ENCODE measurements around the gene APPL2. TPM values are rescaled to one million over a fixed set of nuclear protein-coding genes. Genes with fewer than 3 reads are reported as not detected.
"Not testable (repeated sequence)": the region's sequence is repeated elsewhere in the genome, so short reads cannot be mapped to it uniquely, and the experiment has no call there.

The APPL2 gene
- total RNA-seq, 2 experiments from 2014 or later, result 22.6 to 25.5 TPM

DNA sequence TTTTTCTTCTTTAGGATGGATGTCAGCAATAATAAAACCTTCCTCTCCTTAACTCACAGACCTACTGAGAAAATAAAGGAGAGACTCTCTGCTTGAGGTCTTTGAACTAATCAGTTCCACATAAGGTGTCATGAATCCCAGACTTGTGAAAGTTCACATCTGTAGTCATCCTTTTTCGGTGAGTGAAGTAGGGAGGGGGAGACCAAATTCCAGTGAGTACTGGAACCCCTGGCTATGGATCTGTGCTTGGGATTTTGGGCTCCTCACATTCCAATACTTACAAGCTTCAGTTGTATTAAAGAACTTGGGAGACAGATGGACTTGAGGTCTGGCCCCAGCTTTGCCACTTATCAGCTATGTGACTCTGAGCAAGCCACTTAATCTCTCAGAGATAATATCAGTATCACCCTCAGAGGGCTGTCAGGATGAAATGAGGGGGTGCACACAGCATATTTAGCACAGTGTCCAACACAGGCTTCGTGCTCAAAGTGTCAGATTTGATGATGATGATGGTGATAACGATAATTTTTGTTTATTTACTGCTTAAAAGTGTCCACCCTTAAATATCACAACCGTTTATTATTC lies 34.8 kb upstream of the APPL2 start:
- Mint-ChIP-seq H3K4me1 (no peaks in the 10 kb centered on the region), H3K27me3 (peaks cover 5% of the 10 kb centered on the region), H3K4me3 (no peak overlapping the region), H3K27ac (no peak overlapping the region), H3K9me3 (ENCODE audit: low read depth) (no peaks in the 10 kb centered on the region), H3K36me3 (peaks cover 2% of the 10 kb centered on the region)
- DNase-seq (no peak), ATAC-seq (no peak)
- CTCF ChIA-PET, result interaction anchor here (1.2 kb wide), 1 partner anchor 9 kb away, joined by 3 read pairs; no protein-coding TSS in a partner anchor

DNA sequence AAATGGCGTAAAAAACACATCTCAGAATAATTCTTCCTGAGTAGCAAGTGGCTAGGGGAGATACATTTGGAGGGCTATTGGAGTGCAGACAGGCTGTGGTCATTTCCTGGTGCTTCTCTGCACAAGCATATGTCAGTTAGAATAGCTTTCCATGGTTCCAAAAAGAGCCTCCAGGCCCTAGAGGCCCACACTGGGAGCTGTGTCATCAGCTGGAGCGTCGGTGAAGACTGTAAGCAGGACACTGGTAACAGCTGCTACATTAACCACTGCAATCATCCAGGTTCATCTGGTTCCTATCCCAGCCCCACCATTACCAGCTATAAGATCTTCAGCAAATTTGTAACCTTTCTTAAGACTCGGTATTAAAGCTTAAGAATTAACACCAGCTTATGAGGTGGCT lies 31.7 kb upstream of the APPL2 start:
- CTCF ChIA-PET, result interaction anchor here (1.4 to 1.9 kb wide), 2 partner anchors 12 to 32 kb away, joined by 3 to 5 read pairs; partner anchors contain the start of gene APPL2
- H3K27me3 Mint-ChIP-seq, result peaks cover 8% of the 10 kb centered on the region

DNA sequence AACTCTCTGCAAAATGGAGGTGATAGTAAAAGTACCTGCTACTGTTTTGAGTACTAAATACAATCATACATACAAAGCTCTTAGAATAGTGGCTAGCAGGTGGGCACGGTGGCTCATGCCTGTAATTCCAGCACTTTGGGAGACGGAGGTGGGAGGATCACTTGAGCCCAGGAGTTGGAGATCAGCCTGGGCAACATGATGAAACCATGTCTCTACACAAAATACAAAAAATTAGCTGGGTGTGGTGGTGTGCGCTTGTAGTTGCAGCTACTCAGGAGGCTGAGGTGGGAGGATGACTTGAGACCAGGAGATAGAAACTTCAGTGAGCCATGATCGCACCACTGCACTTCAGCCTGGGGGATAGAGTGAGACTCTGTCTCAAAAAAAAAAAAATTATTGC lies 28.8 kb upstream of the APPL2 start:
- H3K27me3 Mint-ChIP-seq, result peaks cover 25% of the 10 kb centered on the region
- CTCF ChIA-PET, result no interaction called here
- no peak overlapping the region for H3K4me3 Mint-ChIP-seq
- H3K9me3 Mint-ChIP-seq (ENCODE audit: low read depth), result no peaks in the 10 kb centered on the region
- H3K27ac Mint-ChIP-seq, result no peak overlapping the region
- no peak for ATAC-seq
- H3K4me1 Mint-ChIP-seq, result no peaks in the 10 kb centered on the region
- DNase-seq, result no peak
- H3K36me3 Mint-ChIP-seq, result no peaks in the 10 kb centered on the region

More for the DNA sequence above, 31.7 kb upstream of the APPL2 start:
- Mint-ChIP-seq H3K36me3 (no peaks in the 10 kb centered on the region), H3K27ac (no peak overlapping the region), H3K4me1 (no peaks in the 10 kb centered on the region), H3K9me3 (ENCODE audit: low read depth) (no peaks in the 10 kb centered on the region), H3K4me3 (no peak overlapping the region)
- ATAC-seq (no peak), DNase-seq (no peak)

DNA sequence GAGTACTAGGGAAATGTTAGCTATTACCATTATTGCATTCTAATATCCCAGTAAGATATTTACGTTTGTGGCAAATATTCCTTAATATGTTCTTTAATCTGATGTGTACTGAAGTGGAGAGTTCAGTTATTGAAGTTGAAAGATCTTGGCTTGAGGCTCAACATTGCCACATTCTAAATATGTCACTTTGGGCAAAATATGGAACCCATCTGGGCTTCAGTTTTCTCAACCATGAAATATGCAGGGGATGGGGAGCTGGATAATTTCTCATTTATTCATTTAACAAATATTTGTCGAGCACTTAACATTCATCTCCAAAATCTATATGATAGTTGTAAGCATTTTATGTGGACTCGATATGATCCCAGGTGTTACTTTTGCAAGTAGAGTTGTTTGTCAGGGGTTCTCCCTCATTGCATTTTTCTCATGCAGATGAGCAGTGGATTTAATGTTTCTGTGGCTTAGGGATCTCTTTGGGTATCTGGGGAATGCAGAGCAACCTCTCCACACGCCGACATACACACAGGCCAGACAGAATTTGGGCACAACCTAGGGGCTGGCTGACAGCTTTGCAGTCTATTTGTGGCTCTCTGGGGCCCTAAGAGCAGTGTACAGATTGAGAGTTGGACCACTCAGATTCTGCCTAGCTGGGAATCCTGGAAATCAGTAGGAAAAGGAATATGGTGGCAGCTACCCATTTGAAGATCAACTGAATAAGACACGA lies 26.6 kb upstream of the APPL2 start:
- no peaks in the 10 kb centered on the region for H3K9me3 Mint-ChIP-seq (ENCODE audit: low read depth)
- CTCF ChIA-PET, result no interaction called here
- no peak overlapping the region for H3K4me3 Mint-ChIP-seq
- H3K27me3 Mint-ChIP-seq, result peaks cover 27% of the 10 kb centered on the region
- no peak for DNase-seq
- H3K4me1 Mint-ChIP-seq, result no peaks in the 10 kb centered on the region
- no peak for ATAC-seq
- H3K36me3 Mint-ChIP-seq, result no peaks in the 10 kb centered on the region
- H3K27ac Mint-ChIP-seq, result no peak overlapping the region

DNA sequence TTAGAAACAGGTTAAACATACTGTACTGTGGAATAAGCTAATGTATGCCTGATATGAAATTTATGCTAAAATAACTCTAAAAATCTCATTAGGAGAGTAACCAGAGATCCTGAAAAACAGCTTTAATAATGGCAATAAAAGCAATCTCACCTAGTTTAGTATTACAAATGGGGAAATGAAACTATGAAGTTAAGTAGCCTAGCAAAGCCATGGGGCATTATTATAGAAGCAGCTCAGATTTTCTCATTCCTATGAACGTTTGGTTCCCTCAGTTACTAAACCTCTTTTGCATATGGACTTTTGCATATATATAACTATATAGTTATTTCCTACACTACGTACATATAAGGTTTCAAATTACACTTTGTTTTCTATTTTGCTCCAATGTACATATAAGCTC lies 25.0 kb upstream of the APPL2 start:
- no peak overlapping the region for H3K27ac Mint-ChIP-seq
- ATAC-seq, result no peak
- H3K4me3 Mint-ChIP-seq, result no peak overlapping the region
- H3K9me3 Mint-ChIP-seq (ENCODE audit: low read depth), result no peaks in the 10 kb centered on the region
- peaks cover 1% of the 10 kb centered on the region for H3K4me1 Mint-ChIP-seq
- no peak for DNase-seq
- CTCF ChIA-PET, result no interaction called here
- peaks cover under 1% of the 10 kb centered on the region for H3K36me3 Mint-ChIP-seq
- H3K27me3 Mint-ChIP-seq, result peaks cover 27% of the 10 kb centered on the region

DNA sequence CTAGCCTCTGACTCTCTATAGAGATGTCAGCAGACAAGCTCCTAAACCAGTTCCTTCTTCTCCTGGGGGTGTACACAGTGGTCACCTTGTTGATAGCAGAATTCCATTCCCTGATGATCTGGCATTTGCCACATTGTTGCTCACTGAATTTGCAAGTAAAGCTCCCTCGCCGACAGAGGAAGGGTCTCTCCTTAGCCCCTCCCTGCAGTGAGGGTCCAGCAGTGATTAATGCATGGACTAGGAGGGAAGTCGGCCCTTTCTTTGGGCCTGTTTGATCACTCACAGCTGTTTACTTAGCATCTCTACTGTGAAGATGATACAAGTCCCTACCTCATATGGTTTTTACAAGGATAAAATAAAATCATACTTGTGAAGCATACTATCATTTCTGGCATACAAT lies 23.3 kb upstream of the APPL2 start:
- H3K27ac Mint-ChIP-seq, result no peak overlapping the region
- no peaks in the 10 kb centered on the region for H3K9me3 Mint-ChIP-seq (ENCODE audit: low read depth)
- no peak for ATAC-seq
- peaks cover 23% of the 10 kb centered on the region for H3K27me3 Mint-ChIP-seq
- peaks cover 4% of the 10 kb centered on the region for H3K4me1 Mint-ChIP-seq
- CTCF ChIA-PET, result no interaction called here
- DNase-seq, result no peak
- H3K4me3 Mint-ChIP-seq, result no peak overlapping the region
- peaks cover 3% of the 10 kb centered on the region for H3K36me3 Mint-ChIP-seq

DNA sequence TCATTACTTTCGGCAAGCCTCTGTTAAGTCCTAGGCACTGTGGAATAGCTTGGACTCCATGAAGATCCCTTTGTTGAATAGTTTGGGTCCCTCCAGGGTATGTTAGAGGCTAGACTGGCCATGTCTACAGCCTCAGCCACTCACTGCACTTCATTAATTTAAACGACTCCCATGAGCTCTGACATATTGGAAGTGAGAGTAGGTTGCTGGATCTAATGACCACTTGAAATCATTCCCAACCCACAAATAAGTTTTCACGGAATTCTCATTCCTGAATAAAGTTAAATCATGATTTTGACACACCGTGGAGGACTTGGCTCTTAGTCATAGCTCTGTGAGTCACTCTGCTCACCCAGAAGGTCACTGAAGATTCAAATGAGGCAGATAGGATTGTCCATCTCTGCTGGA lies 21.4 kb upstream of the APPL2 start:
- H3K36me3 Mint-ChIP-seq, result peaks cover 3% of the 10 kb centered on the region
- no peak overlapping the region for H3K27ac Mint-ChIP-seq
- CTCF ChIA-PET, result no interaction called here
- H3K4me3 Mint-ChIP-seq, result no peak overlapping the region
- H3K9me3 Mint-ChIP-seq (ENCODE audit: low read depth), result no peaks in the 10 kb centered on the region
- H3K27me3 Mint-ChIP-seq, result peaks cover 18% of the 10 kb centered on the region
- no peak for DNase-seq
- no peak for ATAC-seq
- peaks cover 6% of the 10 kb centered on the region for H3K4me1 Mint-ChIP-seq

DNA sequence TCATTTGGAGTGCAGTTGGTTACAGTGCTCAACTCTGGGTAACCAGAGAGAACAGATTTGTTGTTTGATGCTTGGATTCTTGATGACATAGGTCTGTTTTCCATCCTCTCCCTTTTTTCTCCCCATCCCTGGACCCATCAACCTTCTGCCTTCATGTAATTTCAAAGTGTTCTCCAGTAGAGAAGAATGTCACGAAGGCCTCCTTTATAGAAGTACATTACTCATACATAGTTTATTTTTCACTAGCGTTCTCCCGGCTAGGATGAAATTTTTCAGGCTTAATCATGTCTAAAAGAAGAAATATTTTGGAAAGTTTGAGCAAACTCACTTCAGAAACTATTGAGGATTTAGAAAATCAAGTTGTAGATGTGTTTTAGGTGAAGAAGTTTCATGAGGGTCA lies 20.9 kb upstream of the APPL2 start:
- H3K4me3 Mint-ChIP-seq, result no peak overlapping the region
- DNase-seq, result no peak
- no peak for ATAC-seq
- peaks cover 14% of the 10 kb centered on the region for H3K27me3 Mint-ChIP-seq
- CTCF ChIA-PET, result no interaction called here
- no peak overlapping the region for H3K27ac Mint-ChIP-seq
- no peaks in the 10 kb centered on the region for H3K9me3 Mint-ChIP-seq (ENCODE audit: low read depth)
- peaks cover 6% of the 10 kb centered on the region for H3K4me1 Mint-ChIP-seq
- peaks cover 3% of the 10 kb centered on the region for H3K36me3 Mint-ChIP-seq

DNA sequence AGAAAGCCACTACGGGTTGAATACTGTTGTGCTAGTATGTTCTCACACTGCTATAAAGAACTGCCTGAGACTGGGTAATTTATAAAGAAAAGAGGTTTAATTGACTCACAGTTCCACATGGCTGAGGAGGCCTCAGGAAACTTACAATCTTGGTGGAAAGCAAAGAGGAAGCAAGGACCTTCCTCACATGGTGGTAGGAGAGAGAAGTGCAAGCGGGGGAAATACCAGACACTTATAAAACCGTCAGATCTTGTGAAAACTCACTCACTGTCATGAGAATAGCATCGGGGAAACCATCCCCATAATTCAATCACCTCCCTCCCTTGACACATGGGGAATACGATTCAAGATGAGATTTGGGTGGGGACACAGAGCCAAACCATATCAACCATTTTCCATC lies 20.5 kb upstream of the APPL2 start:
- not testable (repeated sequence) for H3K4me1 Mint-ChIP-seq; H3K36me3 Mint-ChIP-seq; ATAC-seq; H3K27ac Mint-ChIP-seq; H3K4me3 Mint-ChIP-seq; H3K9me3 Mint-ChIP-seq (ENCODE audit: low read depth); DNase-seq; H3K27me3 Mint-ChIP-seq
- CTCF ChIA-PET, result interaction anchor here (0.7 kb wide), 1 partner anchor 756 kb away, joined by 3 read pairs; no protein-coding TSS in a partner anchor

DNA sequence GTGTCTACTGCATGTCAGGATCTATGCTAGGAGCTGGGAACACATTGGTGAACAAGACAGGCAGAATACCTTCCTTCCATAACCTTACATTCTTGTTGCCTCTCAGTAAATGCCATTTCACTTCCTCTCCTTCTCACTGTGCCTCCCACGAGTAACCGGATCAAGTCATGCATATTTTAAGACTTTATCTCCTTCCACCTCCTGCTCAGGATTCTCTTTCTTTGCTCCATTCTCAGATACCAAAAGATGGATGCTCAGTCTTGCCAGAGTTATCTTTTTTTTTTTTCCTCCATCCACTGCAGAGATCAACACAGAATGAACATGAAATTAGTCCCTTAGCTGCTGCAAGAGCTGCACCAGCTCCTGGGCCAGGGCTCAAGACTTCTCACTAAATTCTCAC lies 20.0 kb upstream of the APPL2 start:
- peaks cover 3% of the 10 kb centered on the region for H3K36me3 Mint-ChIP-seq
- no peak for DNase-seq
- peaks cover 7% of the 10 kb centered on the region for H3K27me3 Mint-ChIP-seq
- ATAC-seq, result no peak
- H3K4me1 Mint-ChIP-seq, result peaks cover 6% of the 10 kb centered on the region
- no peak overlapping the region for H3K27ac Mint-ChIP-seq
- H3K4me3 Mint-ChIP-seq, result no peak overlapping the region
- no peaks in the 10 kb centered on the region for H3K9me3 Mint-ChIP-seq (ENCODE audit: low read depth)
- CTCF ChIA-PET, result interaction anchor here (0.7 kb wide), 1 partner anchor 756 kb away, joined by 3 read pairs; no protein-coding TSS in a partner anchor

DNA sequence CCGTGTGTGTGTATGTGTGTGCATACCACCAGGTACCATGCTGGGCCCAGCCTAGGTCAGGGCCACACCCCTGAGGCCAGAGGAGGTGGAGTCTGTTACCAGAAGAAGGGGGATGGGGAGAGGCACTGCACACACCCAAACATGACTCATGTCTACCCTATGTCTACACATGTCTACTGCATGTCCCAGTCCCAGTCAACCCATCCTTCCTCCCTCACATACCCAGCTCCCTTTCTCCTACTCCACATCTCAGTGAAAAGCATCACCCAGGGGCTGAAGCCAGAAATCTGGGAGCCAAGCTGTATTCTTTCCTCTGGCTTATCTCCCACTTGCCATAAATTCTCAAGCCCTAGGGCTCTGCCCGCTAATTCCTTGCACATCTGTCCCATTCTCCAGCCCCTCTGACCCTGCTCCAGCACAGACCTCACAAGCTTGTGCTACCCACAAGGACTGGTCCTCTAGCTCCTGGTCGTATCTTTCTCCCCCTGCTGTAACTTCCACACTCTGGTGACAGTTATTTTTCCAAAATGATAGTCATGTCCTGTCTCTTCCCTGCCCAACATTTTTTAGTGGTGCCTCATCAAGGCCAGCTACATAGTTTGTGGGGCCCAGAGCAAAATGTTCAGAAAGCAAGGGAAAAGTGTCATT lies 18.0 kb upstream of the APPL2 start:
- H3K9me3 Mint-ChIP-seq (ENCODE audit: low read depth), result no peaks in the 10 kb centered on the region
- no peak overlapping the region for H3K27ac Mint-ChIP-seq
- H3K4me3 Mint-ChIP-seq, result no peak overlapping the region
- ATAC-seq (no peak), DNase-seq (no peak)
- CTCF ChIA-PET, result no interaction called here
- peaks cover 3% of the 10 kb centered on the region for H3K36me3 Mint-ChIP-seq
- peaks cover 2% of the 10 kb centered on the region for H3K27me3 Mint-ChIP-seq
- peaks cover 6% of the 10 kb centered on the region for H3K4me1 Mint-ChIP-seq

DNA sequence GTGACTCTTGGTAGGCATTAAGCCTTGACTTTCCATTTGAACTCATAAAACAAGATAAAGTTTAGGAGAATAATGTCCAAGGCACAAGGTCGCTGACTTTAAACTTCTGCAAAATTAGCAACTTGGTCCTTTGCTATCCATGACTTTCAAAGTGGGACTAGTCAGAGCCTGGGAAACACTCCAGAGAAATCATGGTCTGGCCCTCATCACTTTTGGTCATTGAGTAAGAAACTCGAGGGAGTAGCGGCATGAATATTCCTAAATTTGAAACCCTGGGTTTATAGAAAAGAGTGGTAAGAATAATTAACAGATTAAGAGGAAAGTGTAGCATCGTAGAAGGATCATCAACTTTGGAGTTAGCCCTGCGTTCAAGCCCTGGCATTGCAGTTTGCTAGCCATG lies 16.9 kb upstream of the APPL2 start:
- H3K27ac Mint-ChIP-seq, result no peak overlapping the region
- ATAC-seq, result no peak
- CTCF ChIA-PET, result no interaction called here

DNA sequence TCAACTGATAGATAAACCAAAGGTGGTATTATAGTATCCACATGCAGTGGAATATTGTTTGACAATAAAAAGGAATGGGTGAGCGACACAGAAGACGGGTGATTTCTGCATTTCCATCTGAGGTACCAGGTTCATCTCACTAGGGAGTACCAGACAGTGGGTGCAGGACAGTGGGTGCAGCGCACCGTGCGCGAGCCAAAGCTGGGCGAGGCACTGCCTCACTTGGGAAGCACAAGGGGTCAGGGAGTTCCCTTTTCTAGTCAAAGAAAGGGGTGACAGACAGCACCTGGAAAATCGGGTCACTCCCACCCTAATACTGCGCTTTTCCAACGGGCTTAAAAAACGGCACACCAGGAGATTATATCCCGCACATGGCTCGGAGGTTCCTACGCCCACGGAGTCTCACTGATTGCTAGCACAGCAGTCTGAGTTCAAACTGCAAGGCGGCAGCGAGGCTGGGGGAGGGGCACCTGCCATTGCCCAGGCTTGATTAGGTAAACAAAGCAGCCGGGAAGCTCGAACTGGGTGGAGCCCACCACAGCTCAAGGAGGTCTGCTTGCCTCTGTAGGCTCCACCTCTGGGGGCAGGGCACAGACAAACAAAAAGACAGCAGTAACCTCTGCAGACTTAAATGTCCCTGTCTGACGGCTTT lies 9.9 kb upstream of the APPL2 start:
- H3K27ac Mint-ChIP-seq; CTCF ChIA-PET; DNase-seq; H3K9me3 Mint-ChIP-seq (ENCODE audit: low read depth); ATAC-seq; H3K4me1 Mint-ChIP-seq; H3K36me3 Mint-ChIP-seq; H3K4me3 Mint-ChIP-seq: not testable (repeated sequence)
- peaks cover 17% of the 10 kb centered on the region for H3K27me3 Mint-ChIP-seq

More for the DNA sequence above, 16.9 kb upstream of the APPL2 start:
- H3K4me3 Mint-ChIP-seq, result no peak overlapping the region
- DNase-seq, result no peak
- H3K36me3 Mint-ChIP-seq, result peaks cover 3% of the 10 kb centered on the region
- H3K4me1 Mint-ChIP-seq, result peaks cover 6% of the 10 kb centered on the region
- H3K27me3 Mint-ChIP-seq, result peaks cover 7% of the 10 kb centered on the region
- no peaks in the 10 kb centered on the region for H3K9me3 Mint-ChIP-seq (ENCODE audit: low read depth)

All from activated CD8-positive, alpha-beta memory T cell treated with anti-CD3 and anti-CD28 coated beads, Interleukin-2, amount 10 ng/mL, durations not matched to agents 7 days and 5 days (primary cell).